AG04449 (cell line): ENCODE data around the gene ITGAD.

ENCODE experiments used
- CTCF ChIA-PET: fragments of 350-600 bp; formaldehyde crosslinking; extraction: SDS; loops from one replicate; lab custom pipeline; 2021; ENCODE audit warnings: antibody characterized with exemption; lab: Yijun Ruan, JAX
- POLR2A ChIA-PET: fragments of 400-600, 350-600 bp; formaldehyde crosslinking; extraction: SDS; loops from one replicate; lab custom pipeline; 2020; ENCODE audit warnings: antibody characterized with exemption, inconsistent platforms; lab: Yijun Ruan, JAX
- DNase-seq: peaks from one replicate; pipeline ENCODE4 v3.0.0-alpha.2; 2010; ENCODE audit warnings: low read depth, low spot score
- H3K4me3 ChIP-seq: 2 replicates; pipeline ENCODE4 v1.5.1; 2011; ENCODE audit warnings: low read depth, mild to moderate bottlenecking, control low read depth, low read length
- CTCF ChIP-seq: IDR thresholded peaks from one replicate; pipeline ENCODE4 v1.5.1; 2011; ENCODE audit warnings: mild to moderate bottlenecking, moderate library complexity, low read length, control low read depth, inconsistent platforms; ENCODE audit not compliant: insufficient read depth; ENCODE audit errors: missing control alignments

ITGAD gene

GRCh38 chr16:31386157-31386984 lies 6.8 kb upstream of the ITGAD start:
- CTCF ChIA-PET = interaction anchor here (0.7 kb wide), 1 partner anchor 21 kb away, joined by 3 read pairs; no protein-coding TSS in a partner anchor
- POLR2A ChIA-PET = interaction anchor here (0.6 to 1.0 kb wide), 3 partner anchors 16 to 204 kb away, joined by 3 to 5 read pairs (median 4); partner anchors contain the start of gene ZNF843
- TF ChIP-seq CTCF = no peak
- no peak overlapping the region for H3K4me3 ChIP-seq
- no peak for DNase-seq

GRCh38 chr16:31388535-31388934 lies 4.6 kb upstream of the ITGAD start:
- H3K4me3 ChIP-seq = no peak overlapping the region
- TF ChIP-seq CTCF = no peak
- CTCF ChIA-PET = no interaction called here
- POLR2A ChIA-PET = no interaction called here
- no peak for DNase-seq

- POLR2A ChIA-PET = no interaction called here
- no peak overlapping the region for H3K4me3 ChIP-seq
- CTCF ChIA-PET = interaction anchor here (1.5 kb wide), 1 partner anchor 15 kb away, joined by 3 read pairs; no protein-coding TSS in a partner anchor
- TF ChIP-seq CTCF = no peak
- no peak for DNase-seq
These were observed 2.6 kb upstream of the ITGAD start for GRCh38 chr16:31390504-31391041.

- DNase-seq = no peak
- ChIA-PET POLR2A (no interaction called here), CTCF (no interaction called here)
These were observed 2.5 kb downstream of the ITGAD start for GRCh38 chr16:31395647-31396046.

GRCh38 chr16:31397096-31397660 lies 4.0 kb downstream of the ITGAD start:
- H3K4me3 ChIP-seq = no peak overlapping the region
- TF ChIP-seq CTCF = no peak
- CTCF ChIA-PET = no interaction called here
- POLR2A ChIA-PET = no interaction called here
- DNase-seq = no peak

More at GRCh38 chr16:31395647-31396046, 2.5 kb downstream of the ITGAD start:
- H3K4me3 ChIP-seq = no peak overlapping the region
- no peak for TF ChIP-seq CTCF

GRCh38 chr16:31397701-31398100 lies 4.6 kb downstream of the ITGAD start:
- POLR2A ChIA-PET = no interaction called here
- TF ChIP-seq CTCF = no peak
- no peak for DNase-seq
- CTCF ChIA-PET = no interaction called here
- no peak overlapping the region for H3K4me3 ChIP-seq
